GM19193 (cell line): ENCODE data around the gene RMDN3.

ENCODE experiments used
- POLR2A ChIP-seq: IDR thresholded peaks from 4 replicates; pipeline ENCODE4 v1.6.1; 2011; ENCODE audit not compliant: insufficient read depth, insufficient read length; ENCODE audit errors: extremely low read depth

The RMDN3 gene

GRCh38 chr15:40782609-40783227 is 27.7 kb upstream of the RMDN3 start:
- no peak for TF ChIP-seq POLR2A

GRCh38 chr15:40776537-40777141 is 21.6 kb upstream of the RMDN3 start:
- TF ChIP-seq POLR2A, result no peak

- no peak for TF ChIP-seq POLR2A
Measured at GRCh38 chr15:40775740-40776536, 20.9 kb upstream of the RMDN3 start.

- no peak for TF ChIP-seq POLR2A
Measured at GRCh38 chr15:40775007-40775406, 20.0 kb upstream of the RMDN3 start.

GRCh38 chr15:40773902-40774301 is 18.8 kb upstream of the RMDN3 start:
- no peak for TF ChIP-seq POLR2A

GRCh38 chr15:40773496-40773895 is 18.4 kb upstream of the RMDN3 start:
- TF ChIP-seq POLR2A, result no peak

GRCh38 chr15:40772014-40772413 is 17.0 kb upstream of the RMDN3 start:
- no peak for TF ChIP-seq POLR2A

- TF ChIP-seq POLR2A, result no peak
Measured at GRCh38 chr15:40771242-40771641, 16.2 kb upstream of the RMDN3 start.

- TF ChIP-seq POLR2A, result no peak
Measured at GRCh38 chr15:40770147-40770721, 15.2 kb upstream of the RMDN3 start.

- peak; percentile 34 for TF ChIP-seq POLR2A
Measured at GRCh38 chr15:40769274-40770146, 14.5 kb upstream of the RMDN3 start, which contains the start of gene C15orf62. TSS of gene C15orf62 (plus strand) at chr15:40769980. CDS start at chr15:40770496, 516 bp downstream.

- no peak for TF ChIP-seq POLR2A
Measured at GRCh38 chr15:40768521-40769273, 13.6 kb upstream of the RMDN3 start.

- TF ChIP-seq POLR2A, result no peak
Measured at GRCh38 chr15:40767838-40768500, 12.9 kb upstream of the RMDN3 start.
